Peyer's patch (tissue), 4 donors: ENCODE measurements around the gene TTC23. TPM values are rescaled to one million over a fixed set of nuclear protein-coding genes. Genes with fewer than 3 reads are reported as not detected.
A peak's percentile ranks its signal among the peaks of the same experiment; 100 is the strongest.

Source experiments
- DNase-seq, 3 donors: peaks; one replicate each; pipeline ENCODE4 v3.0.0-alpha.2; 2017 to 2019
- H3K27ac ChIP-seq, 4 donors: fragments of 200-600 bp; sonication (generic); one replicate each; pipeline ENCODE4 v1.5.1; 2016 to 2019
- H3K27me3 ChIP-seq, 2 donors: fragments of 200-600 bp; sonication (generic); one replicate each; pipeline ENCODE4 v1.5.1; 2019
- H3K36me3 ChIP-seq, 3 donors: fragments of 200-600 bp; sonication (generic); one replicate each; pipeline ENCODE4 v1.5.1; 2016 to 2019
- H3K4me1 ChIP-seq, 4 donors: fragments of 200-600 bp; sonication (generic); one replicate each; pipeline ENCODE4 v1.5.1; 2016 to 2019
- H3K4me3 ChIP-seq, 4 donors: fragments of 200-600 bp; sonication (generic); 1 replicate in 3 of 4; 2 replicates in 1 of 4; pipeline ENCODE4 v1.5.1; 2016 to 2019; ENCODE audit warnings: mild to moderate bottlenecking in 1 of 4
- H3K9me3 ChIP-seq, 4 donors: fragments of 200-600 bp; sonication (generic); one replicate each; pipeline ENCODE4 v1.5.1; 2016 to 2019; ENCODE audit warnings: mild to moderate bottlenecking in 1 of 4
- CTCF ChIP-seq, 6 experiments: fragments of 450-650 bp in 4 of 6; fragments of 200-600 bp in 2 of 6; sonication (generic) in 1 of 6; IDR thresholded peaks; one replicate each; pipeline ENCODE4 v1.5.1; 2017 to 2019; ENCODE audit warnings: antibody characterized with exemption in 6 of 6, mild to moderate bottlenecking in 3 of 6, moderate library complexity in 1 of 6
- POLR2A ChIP-seq, 2 donors: fragments of 450-650 bp; IDR thresholded peaks; one replicate each; pipeline ENCODE4 v1.5.1; 2017; ENCODE audit warnings: antibody characterized with exemption in 2 of 2, mild to moderate bottlenecking in 2 of 2, moderate library complexity in 2 of 2
- total RNA-seq, 4 donors: library from RNA; depleted of rRNA; stranded (reverse); fragments of >200 nt; gene quantifications; one replicate each; pipeline ENCODE4 v1.1.0, GENCODE V29; 2016

The TTC23 gene
- total RNA-seq, 4 donors from 2014 or later: 8.2 to 33.0 (median 22.9) TPM

- Histone ChIP-seq H3K36me3 (no peaks in the 10 kb centered on the region), H3K27me3 (no peaks in the 10 kb centered on the region), H3K27ac (peak overlapping the region in 1 of 4 donors; percentile 34), H3K9me3 (no peaks in the 10 kb centered on the region), H3K4me1 (no peaks in the 10 kb centered on the region), H3K4me3 (no peak overlapping the region)
- DNase-seq: peak in 2 of 3 donors; percentile 52 to 68
- no peak for TF ChIP-seq CTCF (IDR thresholded peaks at IDR 0.05)
These were observed 159.2 kb downstream of the TTC23 start for GRCh38 chr15:99090011-99090699.

GRCh38 chr15:99087405-99087943 lies 161.9 kb downstream of the TTC23 start:
- H3K4me1 ChIP-seq: no peaks in the 10 kb centered on the region
- H3K4me3 ChIP-seq: no peak overlapping the region
- no peaks in the 10 kb centered on the region for H3K27me3 ChIP-seq
- DNase-seq: no peak
- no peak overlapping the region for H3K27ac ChIP-seq
- H3K9me3 ChIP-seq: no peaks in the 10 kb centered on the region
- H3K36me3 ChIP-seq: no peaks in the 10 kb centered on the region
- no peak for TF ChIP-seq CTCF (IDR thresholded peaks at IDR 0.05)
- TF ChIP-seq POLR2A (IDR thresholded peaks at IDR 0.05): no peak

- no peaks in the 10 kb centered on the region for H3K27me3 ChIP-seq
- no peaks in the 10 kb centered on the region for H3K9me3 ChIP-seq
- TF ChIP-seq CTCF (IDR thresholded peaks at IDR 0.05): no peak
- TF ChIP-seq POLR2A (IDR thresholded peaks at IDR 0.05): no peak
- DNase-seq: peak in 1 of 3 donors; percentile 3
- H3K36me3 ChIP-seq: no peaks in the 10 kb centered on the region
- no peak overlapping the region for H3K27ac ChIP-seq
- no peak overlapping the region for H3K4me3 ChIP-seq
- no peaks in the 10 kb centered on the region for H3K4me1 ChIP-seq
These were observed 163.1 kb downstream of the TTC23 start for GRCh38 chr15:99086327-99086667.

Other genes with a start within 250 kb of the TTC23 start
- not detected for gene PGPEP1L, start 241.8 kb downstream of the TTC23 start, total RNA-seq
- gene SYNM, start 144.5 kb downstream of the TTC23 start, total RNA-seq: 10 to 100 TPM in 3 of 4 donors, 1 to 10 TPM in 1; 6.0 to 38.5 (median 15.6) TPM
- gene LRRC28, start 1.9 kb upstream of the TTC23 start, total RNA-seq: 100 to 1,000 TPM in 3 of 4 donors, 10 to 100 TPM in 1; 62.7 to 197 (median 157) TPM